Embryonic facial prominence (tissue), 1 donor: ENCODE results near the gene WWOX.
"Not testable (repeated sequence)": the region's sequence is repeated elsewhere in the genome, so short reads cannot be mapped to it uniquely, and the experiment has no call there.

ENCODE experiments used
- DNase-seq: peaks from one replicate; pipeline ENCODE4 v3.0.0-alpha.2; 2016; ENCODE audit errors: extremely low spot score

The WWOX gene

GRCh38 chr16:79012671-79013434 is 913.4 kb downstream of the WWOX start:
- no peak for DNase-seq

DNA sequence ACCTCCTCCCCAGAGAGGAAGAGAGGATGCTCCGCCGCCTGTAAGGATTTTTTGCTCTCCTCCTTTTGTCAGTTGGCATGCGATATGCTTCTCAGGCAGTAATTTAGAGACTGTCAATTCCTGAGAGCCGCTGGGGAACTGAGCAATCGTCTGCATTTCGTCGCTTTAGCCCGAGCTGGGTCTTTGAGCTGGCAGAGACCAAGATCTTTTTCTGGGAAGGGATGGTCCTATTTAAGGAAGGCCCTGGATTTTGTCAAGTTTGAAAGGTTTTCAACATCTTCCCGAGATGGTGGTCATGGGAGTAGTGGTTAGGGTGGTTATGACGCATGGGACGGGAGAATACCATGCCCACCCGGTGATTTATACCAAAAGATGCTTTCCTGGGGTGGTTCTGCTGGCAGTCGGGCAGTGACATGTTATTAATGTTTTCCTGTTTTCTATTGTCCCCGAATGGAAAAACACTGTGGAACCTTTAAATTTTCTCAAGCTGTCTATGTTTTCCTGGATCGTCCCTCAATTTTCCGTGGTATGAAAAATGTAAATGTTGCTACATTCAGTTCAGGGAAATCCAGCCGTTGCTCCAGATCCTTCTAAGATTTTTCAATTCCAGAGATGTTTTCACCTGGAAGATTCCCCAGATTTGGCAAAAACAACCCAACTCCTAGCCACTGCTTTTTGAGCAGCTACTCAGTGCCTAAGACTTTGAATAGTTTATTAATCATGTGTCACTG is 914.6 kb downstream of the WWOX start:
- DNase-seq = no peak

DNA sequence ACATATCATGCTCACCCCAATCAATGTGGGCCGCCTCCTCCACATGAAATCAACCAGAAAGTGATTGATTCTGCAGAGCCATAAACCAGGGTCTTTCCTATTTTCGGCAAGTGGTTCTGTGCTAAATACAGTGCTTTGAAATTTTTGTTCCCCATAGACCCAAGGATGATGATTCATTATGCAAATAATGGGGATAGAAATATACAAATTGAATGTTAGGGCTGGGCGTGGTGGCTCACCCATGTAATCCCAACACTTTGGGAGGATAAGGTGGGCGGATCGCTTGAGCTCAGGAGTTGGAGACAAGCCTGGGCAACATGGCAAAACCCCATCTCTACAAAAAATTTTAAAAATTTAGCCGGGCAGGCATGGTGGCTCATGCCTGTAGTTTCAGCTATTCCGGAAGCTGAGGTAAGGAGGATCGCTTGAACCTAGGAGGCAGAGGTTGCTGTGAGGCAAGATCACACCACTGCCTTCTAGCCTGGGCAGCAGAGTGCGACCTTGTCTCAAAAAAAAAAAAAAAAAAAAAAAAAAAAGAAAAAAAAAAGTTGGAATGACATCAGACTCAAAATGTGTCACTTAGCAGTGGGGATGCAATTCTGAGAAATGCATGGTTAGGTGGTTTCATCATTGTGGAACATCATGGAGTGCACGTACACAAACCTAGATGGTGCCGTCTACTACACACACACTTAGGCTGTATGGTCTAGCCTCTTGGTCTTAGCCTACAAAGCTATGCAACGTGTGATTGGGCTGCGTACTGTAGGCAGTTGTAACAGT is 919.4 kb downstream of the WWOX start:
- no peak for DNase-seq

DNA sequence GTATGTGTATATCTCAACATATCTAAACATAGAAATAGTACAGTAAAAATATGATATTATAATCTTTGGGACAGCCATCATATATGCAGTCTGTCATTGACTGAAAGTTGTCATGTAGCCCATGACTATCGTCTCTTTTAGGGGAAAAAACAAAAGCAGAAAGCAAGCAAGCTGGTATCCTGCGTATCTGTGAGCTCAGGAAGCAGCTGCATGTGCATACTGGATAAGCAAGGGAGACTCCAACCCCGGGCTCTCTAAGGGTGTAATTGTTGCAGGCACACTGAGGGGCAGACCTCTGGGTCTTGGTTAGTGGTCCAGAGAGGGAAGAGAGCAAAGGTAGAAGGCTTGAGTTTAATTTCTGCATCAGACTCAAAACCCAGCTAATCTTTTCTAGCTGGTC is 920.0 kb downstream of the WWOX start:
- no peak for DNase-seq

DNA sequence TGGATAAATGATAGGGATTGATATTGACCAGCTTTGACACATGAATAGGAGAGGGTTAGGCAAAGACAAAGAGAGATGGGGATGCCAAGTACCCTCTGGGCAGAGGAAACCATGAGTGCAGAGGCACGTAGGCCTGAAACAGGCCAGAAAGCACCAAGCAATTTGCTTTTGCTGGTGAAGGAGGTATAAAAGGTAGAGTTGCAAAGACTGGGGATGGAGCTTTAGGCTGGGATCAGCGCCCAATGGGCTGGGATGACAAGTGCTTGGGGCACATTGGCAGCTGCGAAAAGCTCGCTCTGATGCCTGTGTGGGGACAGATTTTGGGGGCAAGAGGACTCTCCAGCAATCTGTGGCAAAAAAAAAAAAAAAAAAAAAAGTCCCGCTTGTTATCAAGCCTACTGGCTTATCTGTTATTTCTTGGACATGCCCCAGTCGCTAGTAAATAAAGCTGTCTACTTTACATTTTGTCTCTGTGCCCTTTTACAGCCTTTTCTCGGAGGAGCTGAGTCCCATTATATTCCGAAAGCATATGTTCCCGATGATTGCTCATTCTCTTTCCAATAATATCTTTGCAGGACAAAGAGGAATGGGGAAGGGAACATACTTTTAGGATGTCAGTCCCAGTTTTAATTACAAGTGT is 922.7 kb downstream of the WWOX start:
- DNase-seq = no peak

DNA sequence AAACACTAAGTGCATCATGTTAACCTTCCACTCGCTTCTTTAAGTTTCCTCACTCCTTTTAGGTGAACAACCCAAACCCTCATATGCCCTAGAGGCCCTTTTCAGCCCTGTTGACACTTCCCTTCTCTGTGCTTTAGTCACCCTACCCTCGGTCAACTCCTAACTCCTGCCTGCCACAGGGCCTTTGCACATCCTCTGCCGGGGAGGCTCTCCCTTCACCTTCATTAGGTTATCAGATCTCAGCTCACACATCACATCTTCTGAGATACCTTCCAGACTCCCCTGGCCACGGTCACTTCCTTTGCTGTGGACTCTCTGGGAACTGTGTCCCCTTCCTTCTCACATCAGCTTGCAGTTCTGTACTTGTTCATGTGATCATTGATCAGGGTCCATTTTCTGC is 926.7 kb downstream of the WWOX start:
- no peak for DNase-seq

DNA sequence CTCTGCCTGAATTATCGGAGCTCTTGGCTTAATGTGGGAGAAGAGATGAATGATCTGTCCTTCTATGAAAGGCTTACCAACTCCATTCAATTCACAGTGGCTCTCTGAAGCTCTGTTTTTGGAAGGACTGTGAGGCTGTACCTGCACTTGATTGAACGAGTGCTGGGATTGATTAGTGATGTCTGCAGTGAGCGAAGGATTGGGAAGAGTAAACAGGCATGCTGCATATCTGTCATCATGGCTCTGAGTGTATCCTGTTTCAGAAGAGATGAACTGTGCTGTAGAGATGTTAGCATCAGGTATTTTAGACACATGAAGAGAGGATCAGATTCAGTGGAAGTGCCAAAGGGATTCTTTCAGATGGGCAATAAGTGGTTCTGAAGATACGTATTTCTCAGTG is 937.1 kb downstream of the WWOX start:
- DNase-seq = no peak

GRCh38 chr16:79037521-79038373 is 938.3 kb downstream of the WWOX start:
- DNase-seq = no peak

GRCh38 chr16:79041206-79041605 is 941.8 kb downstream of the WWOX start:
- no peak for DNase-seq

DNA sequence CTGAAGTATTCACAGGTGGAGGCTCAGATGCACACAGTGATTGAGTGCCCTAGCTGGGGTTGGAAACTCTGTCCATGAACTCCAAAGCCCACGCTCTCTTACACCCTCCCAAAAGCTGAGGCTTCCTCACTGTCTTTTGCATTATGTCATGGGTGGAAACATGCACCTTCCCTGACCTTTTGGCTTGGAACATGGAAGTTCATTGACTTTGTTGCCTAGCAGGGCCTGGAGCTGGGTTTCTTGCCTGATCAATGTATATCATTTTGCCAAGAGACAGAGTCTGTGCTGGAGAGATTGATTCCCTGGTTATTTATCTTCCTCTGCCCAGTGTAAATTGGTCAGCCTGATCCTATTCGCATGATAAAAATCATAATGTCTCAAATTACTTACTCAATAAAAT is 942.7 kb downstream of the WWOX start:
- DNase-seq = no peak

GRCh38 chr16:79042886-79043285 is 943.4 kb downstream of the WWOX start:
- no peak for DNase-seq

DNA sequence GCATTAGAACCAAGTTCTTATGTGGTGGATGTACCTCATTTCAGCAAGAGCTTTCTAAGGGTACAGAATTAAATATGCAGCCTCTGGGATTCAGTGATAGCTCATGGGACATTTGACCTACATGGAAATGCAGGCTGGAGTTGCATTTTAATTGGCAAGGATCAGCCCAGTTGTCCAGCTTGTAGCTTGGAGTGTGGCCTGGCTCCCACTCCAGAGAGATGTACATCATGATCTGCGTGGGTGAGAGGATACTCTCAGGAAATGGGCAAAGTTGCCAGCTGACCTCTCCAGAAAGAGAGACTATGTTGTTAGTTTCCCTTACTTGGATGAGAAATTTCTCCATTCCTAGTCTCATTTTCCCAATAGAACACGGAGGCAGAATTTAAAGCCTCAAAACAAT is 945.7 kb downstream of the WWOX start:
- no peak for DNase-seq

- no peak for DNase-seq
Measured at GRCh38 chr16:79047337-79047736, 947.9 kb downstream of the WWOX start.

DNA sequence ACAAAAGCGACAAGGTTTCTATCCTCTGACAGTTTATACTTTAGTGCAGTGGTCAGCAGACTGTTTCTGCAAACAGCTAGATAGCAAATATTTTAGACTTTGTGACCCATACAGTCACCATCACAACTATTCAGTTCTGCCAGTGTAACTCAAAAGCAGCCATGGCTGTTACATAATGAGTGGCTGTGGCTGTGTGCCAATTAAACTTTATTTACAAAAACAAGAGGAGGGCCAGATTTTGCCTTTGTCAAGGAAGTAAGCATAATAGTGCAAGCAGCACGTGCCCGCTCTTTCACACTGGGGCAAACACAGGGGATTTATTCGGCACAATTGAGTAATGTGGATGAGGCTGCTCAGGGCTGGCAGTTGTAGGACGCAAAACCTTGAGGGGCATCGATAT is 949.6 kb downstream of the WWOX start:
- DNase-seq = no peak

DNA sequence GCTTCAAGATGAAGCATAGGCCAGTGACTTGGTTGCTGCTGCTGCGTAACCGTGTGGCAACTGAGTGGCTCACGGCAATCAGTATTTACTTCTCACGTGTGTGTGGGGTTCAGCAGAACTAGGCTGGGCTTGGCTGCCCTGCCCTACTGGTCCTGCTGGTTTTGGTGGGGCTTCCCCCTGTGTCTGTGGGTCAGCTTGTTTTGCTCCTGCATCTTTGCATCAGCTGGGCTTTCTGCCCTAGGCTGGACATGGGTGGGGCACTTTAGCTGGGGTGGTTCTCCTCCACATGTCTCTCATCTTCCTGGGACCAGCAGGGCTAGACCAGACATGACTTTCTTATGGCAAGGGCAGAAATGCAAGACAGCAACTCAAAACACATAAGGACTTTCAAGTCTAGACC is 950.6 kb downstream of the WWOX start:
- no peak for DNase-seq

GRCh38 chr16:79051313-79051712 is 951.9 kb downstream of the WWOX start:
- DNase-seq = no peak

GRCh38 chr16:79052198-79052597 is 952.7 kb downstream of the WWOX start:
- not testable (repeated sequence) for DNase-seq

- DNase-seq = no peak
Measured at GRCh38 chr16:79053577-79053976, 954.1 kb downstream of the WWOX start.

GRCh38 chr16:79054211-79054984 is 954.9 kb downstream of the WWOX start:
- DNase-seq = no peak

GRCh38 chr16:79055251-79055970 is 956.0 kb downstream of the WWOX start:
- no peak for DNase-seq
